ENCODE results near the gene QTRT2. TPM values are rescaled to one million over a fixed set of nuclear protein-coding genes. Genes with fewer than 3 reads are reported as not detected.

Gene QTRT2
- total RNA-seq, 1 donor from 2014 or later, result 32.1 TPM

- DNase-seq (ENCODE audit: low spot score), result no peak
- TF ChIP-seq EZH2 (IDR thresholded peaks at IDR 0.05) (no peak), CTCF (IDR thresholded peaks at IDR 0.05) (no peak), EZH2phosphoT487 (IDR thresholded peaks at IDR 0.05) (no peak)
- Mint-ChIP-seq H3K27ac (no peak overlapping the region), H3K36me3 (no peaks in the 10 kb centered on the region), H3K9me3 (no peaks in the 10 kb centered on the region), H3K27me3 (ENCODE audit: insufficient read depth, low read depth) (peaks cover 2% of the 10 kb centered on the region), H3K4me3 (no peak overlapping the region), H3K4me1 (no peaks in the 10 kb centered on the region)
- no peaks in the 10 kb centered on the region for H3F3A ChIP-seq (ENCODE audit: low read depth)
- H2AFZ ChIP-seq (replicated peaks), result no peak overlapping the region
- no peaks in the 10 kb centered on the region for H3K4me1 ChIP-seq
- no peaks in the 10 kb centered on the region for H3K79me2 ChIP-seq (ENCODE audit: low read depth)
- no peak overlapping the region for H3K4me2 ChIP-seq
- H3K9ac ChIP-seq, result no peak overlapping the region
- H3K9me3 ChIP-seq (ENCODE audit: low read depth), result no peaks in the 10 kb centered on the region
- H4K20me1 ChIP-seq (ENCODE audit: low read depth), result no peaks in the 10 kb centered on the region
- no peak overlapping the region for H3K4me3 ChIP-seq
- no peak overlapping the region for H3K27ac ChIP-seq
- no peaks in the 10 kb centered on the region for H3K27me3 ChIP-seq
- H3K36me3 ChIP-seq, result no peaks in the 10 kb centered on the region
Measured at GRCh38 chr3:114133947-114134346, 77.4 kb downstream of the QTRT2 start.

Other genes starting within 250 kb of the QTRT2 start
- gene GRAMD1C, start 217.9 kb upstream of the QTRT2 start, total RNA-seq (ENCODE audit: low replicate concordance), result 10.7 and 12.2 TPM in 2 replicates
- 1.7 and 2.4 TPM in 2 replicates for gene ZDHHC23, start 108.7 kb upstream of the QTRT2 start, total RNA-seq (ENCODE audit: low replicate concordance)
- 4.9 and 6.4 TPM in 2 replicates for gene CCDC191, start 211 bp upstream of the QTRT2 start, total RNA-seq (ENCODE audit: low replicate concordance)
- gene DRD3, start 122.3 kb downstream of the QTRT2 start, total RNA-seq (ENCODE audit: low replicate concordance), result not detected in 2 replicates
- not detected in 2 replicates for gene ZNF80, start 180.8 kb downstream of the QTRT2 start, total RNA-seq (ENCODE audit: low replicate concordance)
- gene TIGIT, start 237.3 kb downstream of the QTRT2 start, total RNA-seq (ENCODE audit: low replicate concordance), result not detected in 2 replicates